Erythroblast (primary cell): Measurements from ENCODE around the gene ELOVL2.

Source experiments
- GATA1 ChIP-seq: IDR thresholded peaks from 2 replicates; pipeline ENCODE4 v1.6.1; 2011; ENCODE audit warnings: low read depth, mild to moderate bottlenecking, control low read depth, low read length, moderate library complexity
- POLR2A ChIP-seq: IDR thresholded peaks from 2 replicates; pipeline ENCODE4 v1.6.1; 2011; ENCODE audit warnings: mild to moderate bottlenecking, low read length

DNA sequence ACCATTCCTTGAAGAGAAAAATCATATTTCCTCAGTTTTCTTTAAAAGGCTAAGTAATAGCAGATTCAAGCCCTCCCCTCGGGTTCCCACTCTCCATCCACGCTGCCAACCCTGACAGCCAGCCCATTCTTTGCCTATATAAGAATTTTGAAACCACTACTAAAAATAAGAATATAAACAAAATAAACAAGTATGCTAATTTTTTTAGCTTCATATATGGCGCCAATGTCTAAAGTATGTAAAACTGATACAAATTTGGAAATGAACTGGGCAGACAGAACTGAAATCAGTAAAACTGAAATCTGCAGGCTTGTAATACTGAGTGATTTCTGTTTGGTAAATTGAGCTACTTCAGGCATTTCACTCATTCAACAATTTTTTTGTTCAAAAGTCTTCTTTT is 19.0 kb downstream of the ELOVL2 start:
- TF ChIP-seq POLR2A: no peak
- no peak for TF ChIP-seq GATA1
